Breast epithelium (tissue), 3 donors: Measurements from ENCODE around the gene KCNJ12.

Experiments used
- CTCF ChIP-seq, 3 donors: fragments of 450-650 bp; IDR thresholded peaks; one replicate each; pipeline ENCODE4 v1.5.1; 2016 to 2017; ENCODE audit warnings: antibody characterized with exemption in 3 of 3, mild to moderate bottlenecking in 3 of 3, moderate library complexity in 3 of 3
- POLR2AphosphoS5 ChIP-seq, 3 donors: sonication (generic); formaldehyde crosslinking; IDR thresholded peaks; one replicate each; pipeline ENCODE4 v1.6.1; 2017; ENCODE audit warnings: antibody characterized with exemption in 3 of 3

- TF ChIP-seq CTCF (IDR thresholded peaks at IDR 0.05), result no peak
- TF ChIP-seq POLR2AphosphoS5 (IDR thresholded peaks at IDR 0.05), result no peak
These were observed 1.6 kb upstream of the KCNJ12 start for GRCh38 chr17:21374441-21375161.
